ENCODE results near the gene STRN. TPM values are rescaled to one million over a fixed set of nuclear protein-coding genes. Genes with fewer than 3 reads are reported as not detected.

STRN gene
- total RNA-seq, 1 experiment from 2014 or later = 37.4 TPM

Other genes starting within 250 kb of the STRN start
- 13.6 TPM for gene HEATR5B, start 117.8 kb upstream of the STRN start, total RNA-seq (2021; ENCODE audit: unreplicated experiment)
- gene GPATCH11, start 118.0 kb upstream of the STRN start, total RNA-seq (2021; ENCODE audit: unreplicated experiment) = 7.1 TPM
- gene EIF2AK2, start 190.4 kb upstream of the STRN start, total RNA-seq (2021; ENCODE audit: unreplicated experiment) = 44.3 TPM
- gene SULT6B1, start 222.1 kb upstream of the STRN start, total RNA-seq (2021; ENCODE audit: unreplicated experiment) = not detected
- gene CEBPZOS, start 230.0 kb upstream of the STRN start, total RNA-seq (2021; ENCODE audit: unreplicated experiment) = 49.3 TPM